Mesothelial cell of epicardium (in vitro differentiated cells): ENCODE data around the gene FAM53B. TPM values are rescaled to one million over a fixed set of nuclear protein-coding genes. Genes with fewer than 3 reads are reported as not detected.

ENCODE experiments used
- DNase-seq, 2 experiments: peaks; one replicate each; pipeline ENCODE4 v3.0.0; 2021; ENCODE audit warnings: low spot score in 2 of 2; ENCODE audit not compliant: unreplicated experiment in 2 of 2
- H3K27ac Mint-ChIP-seq: 2 replicates; pipeline ENCODE4 v1.8.0; 2021; ENCODE audit warnings: mixed read lengths
- H3K27me3 Mint-ChIP-seq: 2 replicates; pipeline ENCODE4 v1.8.0; 2021; ENCODE audit warnings: low read depth, mixed read lengths
- H3K36me3 Mint-ChIP-seq: 2 replicates; pipeline ENCODE4 v1.8.0; 2021; ENCODE audit warnings: mixed read lengths
- H3K4me1 Mint-ChIP-seq: 2 replicates; pipeline ENCODE4 v1.8.0; 2021; ENCODE audit warnings: mixed read lengths
- H3K4me3 Mint-ChIP-seq: 2 replicates; pipeline ENCODE4 v1.8.0; 2021; ENCODE audit warnings: mild to moderate bottlenecking, moderate library complexity, mixed read lengths
- H3K9me3 Mint-ChIP-seq: 2 replicates; pipeline ENCODE4 v1.8.0; 2021; ENCODE audit warnings: mixed read lengths
- total RNA-seq: library from RNA; stranded (reverse); gene quantifications from 3 replicates; pipeline ENCODE4 v1.2.1, GENCODE V29; 2021
- TF ChIP-seq, protein P1 (sequence below): fragments of 200-600 bp; sonication (generic); IDR thresholded peaks from one replicate; pipeline ENCODE4 v1.5.0; 2021; ENCODE audit warnings: antibody characterized with exemption; ENCODE audit not compliant: unreplicated experiment

The FAM53B gene
- total RNA-seq, 1 donor from 2014 or later, result 42.0 TPM

DNA sequence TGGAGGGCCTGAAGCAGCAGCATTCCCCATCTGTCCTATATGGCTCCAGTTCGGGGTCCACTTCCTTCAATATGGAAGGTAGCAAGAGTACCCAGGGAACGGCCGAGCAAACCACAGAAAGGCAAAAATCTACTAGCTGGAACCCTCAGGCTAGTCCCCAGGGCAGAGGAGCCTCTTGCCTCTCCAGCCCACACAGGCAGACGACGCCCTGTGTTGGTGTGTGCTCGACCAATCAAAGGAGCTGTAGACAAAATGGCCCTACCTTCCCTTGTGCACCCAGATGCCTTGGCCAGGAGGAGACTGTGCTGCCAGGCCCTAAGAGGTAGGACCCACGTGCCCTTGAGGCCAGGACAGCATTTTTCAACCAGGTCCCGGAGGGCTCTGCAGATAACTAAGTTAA is 91.5 kb downstream of the FAM53B start:
- DNase-seq, result no peak
- no peaks in the 10 kb centered on the region for H3K9me3 Mint-ChIP-seq

DNA sequence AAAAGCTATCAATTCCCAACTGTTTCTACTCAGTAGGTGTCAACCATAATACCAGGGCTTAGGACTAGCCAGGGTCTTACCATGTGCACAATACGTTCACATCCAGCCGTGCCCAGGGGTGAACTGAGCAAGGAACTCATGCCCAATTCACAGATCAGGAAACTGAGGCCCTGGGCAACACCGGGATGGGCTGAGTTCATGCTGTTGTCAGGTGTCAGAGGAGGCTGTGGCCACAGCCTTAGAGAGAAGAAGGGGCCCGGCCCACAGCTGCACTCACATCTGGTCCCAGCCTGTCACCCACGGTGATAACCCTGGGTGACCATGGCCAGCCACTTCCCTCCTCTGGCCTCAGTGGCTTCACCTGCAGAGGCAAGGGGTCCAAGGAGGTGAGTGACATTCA is 92.0 kb downstream of the FAM53B start:
- no peaks in the 10 kb centered on the region for H3K27me3 Mint-ChIP-seq
- no peaks in the 10 kb centered on the region for H3K36me3 Mint-ChIP-seq
- H3K9me3 Mint-ChIP-seq, result no peaks in the 10 kb centered on the region
- DNase-seq, result no peak
- peaks cover 32% of the 10 kb centered on the region for H3K4me1 Mint-ChIP-seq
- TF ChIP-seq, protein P1, sequence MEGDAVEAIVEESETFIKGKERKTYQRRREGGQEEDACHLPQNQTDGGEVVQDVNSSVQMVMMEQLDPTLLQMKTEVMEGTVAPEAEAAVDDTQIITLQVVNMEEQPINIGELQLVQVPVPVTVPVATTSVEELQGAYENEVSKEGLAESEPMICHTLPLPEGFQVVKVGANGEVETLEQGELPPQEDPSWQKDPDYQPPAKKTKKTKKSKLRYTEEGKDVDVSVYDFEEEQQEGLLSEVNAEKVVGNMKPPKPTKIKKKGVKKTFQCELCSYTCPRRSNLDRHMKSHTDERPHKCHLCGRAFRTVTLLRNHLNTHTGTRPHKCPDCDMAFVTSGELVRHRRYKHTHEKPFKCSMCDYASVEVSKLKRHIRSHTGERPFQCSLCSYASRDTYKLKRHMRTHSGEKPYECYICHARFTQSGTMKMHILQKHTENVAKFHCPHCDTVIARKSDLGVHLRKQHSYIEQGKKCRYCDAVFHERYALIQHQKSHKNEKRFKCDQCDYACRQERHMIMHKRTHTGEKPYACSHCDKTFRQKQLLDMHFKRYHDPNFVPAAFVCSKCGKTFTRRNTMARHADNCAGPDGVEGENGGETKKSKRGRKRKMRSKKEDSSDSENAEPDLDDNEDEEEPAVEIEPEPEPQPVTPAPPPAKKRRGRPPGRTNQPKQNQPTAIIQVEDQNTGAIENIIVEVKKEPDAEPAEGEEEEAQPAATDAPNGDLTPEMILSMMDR, result no peak
- no peak overlapping the region for H3K4me3 Mint-ChIP-seq
- no peak overlapping the region for H3K27ac Mint-ChIP-seq

More for the DNA sequence above, 91.5 kb downstream of the FAM53B start:
- H3K27me3 Mint-ChIP-seq, result no peaks in the 10 kb centered on the region
- peaks cover 30% of the 10 kb centered on the region for H3K4me1 Mint-ChIP-seq
- no peak overlapping the region for H3K27ac Mint-ChIP-seq
- no peak overlapping the region for H3K4me3 Mint-ChIP-seq
- H3K36me3 Mint-ChIP-seq, result no peaks in the 10 kb centered on the region
- TF ChIP-seq, protein P1, result no peak

- Mint-ChIP-seq H3K4me3 (no peak overlapping the region), H3K9me3 (no peaks in the 10 kb centered on the region), H3K27me3 (no peaks in the 10 kb centered on the region), H3K36me3 (no peaks in the 10 kb centered on the region), H3K27ac (no peak overlapping the region), H3K4me1 (peaks cover 38% of the 10 kb centered on the region)
- no peak for DNase-seq
- TF ChIP-seq, protein P1, result no peak
Measured at GRCh38 chr10:124651402-124651891, 92.7 kb downstream of the FAM53B start.

DNA sequence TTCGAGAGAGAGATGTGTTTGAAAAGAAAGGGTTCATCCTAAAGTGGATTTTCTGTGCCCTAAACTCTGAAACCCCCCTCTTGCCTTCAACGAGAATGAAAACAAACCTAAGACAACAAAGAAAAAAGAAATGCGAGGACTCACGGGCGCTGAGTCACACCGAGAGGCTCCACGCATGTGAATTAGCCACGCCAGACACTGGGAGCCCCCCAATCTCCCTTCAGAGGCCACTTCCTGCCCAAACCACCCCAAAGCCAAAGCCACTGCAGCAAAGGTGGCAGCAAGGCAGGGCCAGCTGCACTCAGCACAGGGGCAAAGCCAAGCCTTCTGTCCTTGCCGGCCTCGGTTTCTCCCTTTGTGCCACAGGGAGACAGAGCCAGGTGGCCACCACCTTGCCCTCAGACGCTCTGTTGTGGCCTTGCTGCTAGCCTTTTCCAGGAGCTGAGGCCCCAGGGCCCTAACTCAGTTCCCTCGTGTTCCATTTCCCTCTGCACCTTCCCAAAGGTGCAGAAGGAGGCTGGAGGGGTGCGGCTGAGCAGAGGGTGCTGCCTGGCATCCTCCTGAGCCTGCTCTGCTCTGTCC is 93.3 kb downstream of the FAM53B start:
- H3K27ac Mint-ChIP-seq, result peak overlapping the region; percentile 44
- TF ChIP-seq, protein P1, result no peak
- no peaks in the 10 kb centered on the region for H3K9me3 Mint-ChIP-seq
- H3K27me3 Mint-ChIP-seq, result no peaks in the 10 kb centered on the region
- no peaks in the 10 kb centered on the region for H3K36me3 Mint-ChIP-seq
- H3K4me3 Mint-ChIP-seq, result no peak overlapping the region
- no peak for DNase-seq
- H3K4me1 Mint-ChIP-seq, result peaks cover 42% of the 10 kb centered on the region

GRCh38 chr10:124650263-124650662 is 93.9 kb downstream of the FAM53B start:
- Mint-ChIP-seq H3K4me3 (no peak overlapping the region), H3K4me1 (peaks cover 39% of the 10 kb centered on the region), H3K27me3 (no peaks in the 10 kb centered on the region), H3K9me3 (no peaks in the 10 kb centered on the region), H3K27ac (peak overlapping the region; percentile 44), H3K36me3 (no peaks in the 10 kb centered on the region)
- TF ChIP-seq, protein P1, result no peak
- DNase-seq, result no peak
